GM19239 (cell line): ENCODE measurements around the gene RPRD1B.
"Not testable (repeated sequence)": the region's sequence is repeated elsewhere in the genome, so short reads cannot be mapped to it uniquely, and the experiment has no call there.

ENCODE experiments used
- DNase-seq: peaks from one replicate; pipeline ENCODE4 v3.0.0; 2011; ENCODE audit warnings: low spot score; ENCODE audit not compliant: insufficient read length
- FAIRE-seq: peaks from 2 replicates; lab custom pipeline; 2011; peaks lifted over from hg19 to GRCh38; lab: Jason Lieb, UNC

The RPRD1B gene

GRCh38 chr20:38000293-38000692, 33.3 kb upstream of the RPRD1B start:
- FAIRE-seq = no peak
- DNase-seq = no peak

- FAIRE-seq = no peak
- no peak for DNase-seq
These were observed 32.2 kb upstream of the RPRD1B start for GRCh38 chr20:38001173-38001875.

GRCh38 chr20:38001981-38002380, 31.6 kb upstream of the RPRD1B start:
- no peak for DNase-seq
- FAIRE-seq = no peak

- no peak for DNase-seq
- no peak for FAIRE-seq
These were observed 31.1 kb upstream of the RPRD1B start for GRCh38 chr20:38002422-38002821.

GRCh38 chr20:38004416-38004815, 29.1 kb upstream of the RPRD1B start:
- DNase-seq (no peak), FAIRE-seq (no peak)

GRCh38 chr20:38005903-38006302, 27.6 kb upstream of the RPRD1B start:
- DNase-seq (no peak), FAIRE-seq (no peak)

- FAIRE-seq (no peak), DNase-seq (no peak)
These were observed 26.0 kb upstream of the RPRD1B start for GRCh38 chr20:38007526-38007925.

GRCh38 chr20:38008233-38008944, 25.2 kb upstream of the RPRD1B start:
- DNase-seq = no peak
- FAIRE-seq = no peak

GRCh38 chr20:38009416-38009815, 24.1 kb upstream of the RPRD1B start:
- DNase-seq, FAIRE-seq: not testable (repeated sequence)

- no peak for FAIRE-seq
- no peak for DNase-seq
These were observed 21.9 kb upstream of the RPRD1B start for GRCh38 chr20:38011696-38012095.

GRCh38 chr20:38012332-38012731, 21.2 kb upstream of the RPRD1B start:
- no peak for FAIRE-seq
- DNase-seq = no peak

- no peak for DNase-seq
- FAIRE-seq = no peak
These were observed 19.7 kb upstream of the RPRD1B start for GRCh38 chr20:38013887-38014286.

- no peak for FAIRE-seq
- no peak for DNase-seq
These were observed 15.6 kb upstream of the RPRD1B start for GRCh38 chr20:38017959-38018358.

- FAIRE-seq (no peak), DNase-seq (no peak)
These were observed 15.2 kb upstream of the RPRD1B start for GRCh38 chr20:38018385-38018784.

- no peak for FAIRE-seq
- no peak for DNase-seq
These were observed 12.3 kb upstream of the RPRD1B start for GRCh38 chr20:38021087-38021772.

- DNase-seq = no peak
- FAIRE-seq = peak; percentile 88
These were observed 10.2 kb upstream of the RPRD1B start for GRCh38 chr20:38023181-38024001.

GRCh38 chr20:38024496-38024895, 9.1 kb upstream of the RPRD1B start:
- no peak for DNase-seq
- FAIRE-seq = no peak

- DNase-seq (no peak), FAIRE-seq (no peak)
These were observed 4.1 kb upstream of the RPRD1B start for GRCh38 chr20:38029453-38029852.

- DNase-seq = no peak
- FAIRE-seq = no peak
These were observed 1.6 kb upstream of the RPRD1B start for GRCh38 chr20:38031957-38032356.

GRCh38 chr20:38032585-38033329, 789 bp upstream of the RPRD1B start:
- peak; percentile 42 for DNase-seq
- no peak for FAIRE-seq
